GM12878 (cell line): ENCODE measurements around the gene SLC24A3. TPM values are rescaled to one million over a fixed set of nuclear protein-coding genes. Genes with fewer than 3 reads are reported as not detected.

Experiments used
- ATAC-seq: fragments of 200-7000 bp; cut with Tn5 transposase; 3 replicates; pipeline ENCODE4 v1.9.1; 2020; ENCODE audit warnings: mild to moderate bottlenecking, moderate library complexity
- BruUV-seq: library from RNA; stranded (reverse); fragments of 400-500 nt; replicated peaks from 2 replicates; lab custom pipeline; 2021; lab: Mats Ljungman, UMichigan
- CTCF ChIA-PET: fragments of 300-600 bp; sonication (Branson Sonifier 250); formaldehyde crosslinking; extraction: SDS; loops from one replicate; lab custom pipeline; 2021; ENCODE audit warnings: inconsistent platforms; lab: Yijun Ruan, JAX
- POLR2A ChIA-PET: fragments of 350-600 bp; formaldehyde crosslinking; extraction: SDS; loops from one replicate; lab custom pipeline; 2021; ENCODE audit warnings: inconsistent platforms; lab: Charles Lee
- RAD21 ChIA-PET: fragments of 300-600 bp; sonication (Branson Sonifier 250); formaldehyde crosslinking; loops from one replicate; lab custom pipeline; 2023; ENCODE audit warnings: antibody characterized with exemption; ENCODE audit not compliant: unreplicated experiment; lab: Charles Lee
- SMC1A ChIA-PET: fragments of 300-600 bp; sonication (Branson Sonifier 250); formaldehyde crosslinking; loops from one replicate; lab custom pipeline; 2023; ENCODE audit not compliant: unreplicated experiment, uncharacterized antibody; lab: Charles Lee
- DNase-seq: peaks from one replicate; pipeline ENCODE4 v3.0.0-alpha.2; 2011; ENCODE audit warnings: low read depth, low spot score
- FAIRE-seq: peaks from 3 replicates; lab custom pipeline; 2011; peaks lifted over from hg19 to GRCh38; lab: Jason Lieb, UNC
- H2AFZ ChIP-seq: 2 replicates; pipeline ENCODE4 v1.6.0; 2011; ENCODE audit warnings: low read depth, low read length, control low read depth; ENCODE audit not compliant: control insufficient read depth
- H3K27ac ChIP-seq: 2 replicates; pipeline ENCODE4 v1.5.1; 2011; ENCODE audit warnings: control low read depth; ENCODE audit not compliant: control insufficient read depth, insufficient read depth
- H3K27me3 ChIP-seq, 2 experiments: replicated peaks in 1 of 2; 2 replicates each; pipeline versions ENCODE4 v1.6.0 to v1.6.1; 2011; ENCODE audit warnings: low read length in 1 of 2; ENCODE audit not compliant: control insufficient read depth in 2 of 2, insufficient read depth in 2 of 2
- H3K36me3 ChIP-seq, 2 experiments: 2 replicates each; pipeline ENCODE4 v1.5.1; 2011; ENCODE audit warnings: low read length in 1 of 2; ENCODE audit not compliant: control insufficient read depth in 2 of 2, insufficient read depth in 2 of 2
- H3K4me1 ChIP-seq: 2 replicates; pipeline ENCODE4 v1.6.1; 2011; ENCODE audit warnings: mild to moderate bottlenecking, low read length, moderate library complexity, mixed read lengths; ENCODE audit not compliant: control insufficient read depth, insufficient read depth
- H3K4me2 ChIP-seq: 2 replicates; pipeline ENCODE4 v1.6.0; 2011; ENCODE audit warnings: control low read depth; ENCODE audit not compliant: control insufficient read depth, insufficient read depth
- H3K4me3 ChIP-seq: fragments of 200-600 bp; sonication (generic); 2 replicates; pipeline ENCODE4 v1.5.1; 2016
- H3K79me2 ChIP-seq: 2 replicates; pipeline ENCODE4 v1.6.0; 2011; ENCODE audit warnings: low read length; ENCODE audit not compliant: control insufficient read depth, insufficient read depth
- H3K9ac ChIP-seq: 2 replicates; pipeline ENCODE4 v1.8.0; 2011; ENCODE audit warnings: low read length, control low read depth, mixed read lengths; ENCODE audit not compliant: control insufficient read depth, insufficient read depth
- H3K9me3 ChIP-seq: replicated peaks from 3 replicates; pipeline ENCODE4 v1.5.1; 2011; ENCODE audit warnings: mild to moderate bottlenecking, low read length; ENCODE audit not compliant: control insufficient read depth, insufficient read depth
- H4K20me1 ChIP-seq: 2 replicates; pipeline ENCODE4 v1.6.0; 2011; ENCODE audit not compliant: control insufficient read depth, insufficient read depth
- JUNB ChIP-seq: IDR thresholded peaks from 2 replicates; pipeline ENCODE4 v1.6.1; 2016; ENCODE audit warnings: antibody characterized with exemption, mild to moderate bottlenecking
- MLLT1 ChIP-seq: fragments of 450-650 bp; IDR thresholded peaks from 2 replicates; pipeline ENCODE4 v1.6.1; 2016; ENCODE audit warnings: mild to moderate bottlenecking
- MYC ChIP-seq: IDR thresholded peaks from 2 replicates; pipeline ENCODE4 v1.6.1; 2011; ENCODE audit warnings: mild to moderate bottlenecking, low read length, moderate library complexity, inconsistent platforms; ENCODE audit not compliant: insufficient read depth, insufficient replicate concordance, insufficient read length, severe bottlenecking
- NFYB ChIP-seq: IDR thresholded peaks from 2 replicates; pipeline ENCODE4 v1.6.1; 2011; ENCODE audit warnings: low read depth, mild to moderate bottlenecking, low read length, improper control_type of control experiment, moderate library complexity; ENCODE audit not compliant: insufficient read depth
- PAX8 ChIP-seq: fragments of 450-650 bp; IDR thresholded peaks from 2 replicates; pipeline ENCODE4 v1.6.1; 2017; ENCODE audit warnings: mild to moderate bottlenecking, moderate library complexity
- TCF7 ChIP-seq: IDR thresholded peaks from 2 replicates; pipeline ENCODE4 v1.6.1; 2014; ENCODE audit warnings: antibody characterized with exemption, borderline replicate concordance
- WRNIP1 ChIP-seq: IDR thresholded peaks from 2 replicates; pipeline ENCODE4 v1.6.1; 2011; ENCODE audit warnings: low read depth, low read length, improper control_type of control experiment, borderline replicate concordance
- WGBS: methylation state at CpG from one replicate; pipeline ENCODE4 v1.1.6; 2016; ENCODE audit warnings: low lambda C conversion rate; ENCODE audit not compliant: insufficient replicate concordance, insufficient coverage; ENCODE audit errors: missing lambda C conversion rate; 5-methylcytosine and 5-hydroxymethylcytosine counted together
- in situ Hi-C: fragments of 300-500 bp; cut with MboI; formaldehyde crosslinking; loops from 9 replicates; pipeline ENCODE4 v1.14.3; 2018; ENCODE audit warnings: mixed read lengths
- intact Hi-C: fragments of 100-400 bp; cut with micrococcal nuclease; formaldehyde crosslinking; loops from one replicate; pipeline ENCODE4 v1.14.2; 2022; ENCODE audit not compliant: unreplicated experiment
- polyA plus RNA-seq, 11 experiments: library from polyadenylated mRNA; depleted of rRNA in 4 of 11; unstranded in 6 of 11; stranded (reverse) in 5 of 11; fragments of >200 nt; fragmentation: Nextera tagmentation in 4 of 11; fragmentation: Illumina TruSeq in 1 of 11; extraction: Ambion mirVana in 4 of 11; extraction: Trizol in 1 of 11; gene quantifications; 1 replicate in 1 of 11; 2 replicates in 10 of 11; pipeline versions ENCODE4 v1.2.1 to v1.2.3, GENCODE V29; 2011 to 2016; ENCODE audit warnings: inconsistent platforms in 2 of 11, missing spikeins in 2 of 11, low read depth in 1 of 11
- total RNA-seq, 4 experiments: library from RNA; depleted of rRNA in 3 of 4; stranded (reverse); fragments of >200 nt in 3 of 4; fragmentation: Illumina TruSeq in 1 of 4; extraction: Trizol in 1 of 4; gene quantifications; 2 replicates each; pipeline versions ENCODE4 v1.2.1 to v1.2.3, GENCODE V29; 2013 to 2021

Gene SLC24A3
- total and polyA plus RNA-seq, 10 of the 15 experiments (the other 5 are each of a cell fraction or from before 2014, with no cell fraction given) = 0.04 TPM; not detected in 9

- Histone ChIP-seq H3K27me3 (no peaks in the 10 kb centered on the region; a peak in 1 of 4 replicates), H3K9me3 (no peaks in the 10 kb centered on the region), H3K4me1 (no peaks in the 10 kb centered on the region), H3K4me2 (no peak overlapping the region), H3K4me3 (no peak overlapping the region), H3K36me3 (no peaks in the 10 kb centered on the region), H2AFZ (no peak overlapping the region), H4K20me1 (no peaks in the 10 kb centered on the region), H3K27ac (no peak overlapping the region), H3K9ac (no peak overlapping the region), H3K79me2 (no peaks in the 10 kb centered on the region)
- 50% methylated on average over 1 of the region's 1 CpG for WGBS
- ATAC-seq = no peak
- ChIA-PET SMC1A (interaction anchor here (1.2 to 1.8 kb wide), 2 partner anchors 13 to 40 kb away, joined by 3 to 7 read pairs; no protein-coding TSS in a partner anchor), POLR2A (no interaction called here), CTCF (interaction anchor here (0.5 kb wide), 1 partner anchor 1517 kb away, joined by 3 read pairs; no protein-coding TSS in a partner anchor), RAD21 (interaction anchor here (1.0 kb wide), 1 partner anchor 8 kb away, joined by 6 read pairs; no protein-coding TSS in a partner anchor)
- no TSS peak for BruUV-seq
- in situ Hi-C loops (no loop called here), intact Hi-C loops (no loop called here)
- no peak for DNase-seq
- TF ChIP-seq WRNIP1 (no peak), NFYB (no peak), JUNB (no peak), MLLT1 (no peak), TCF7 (no peak), PAX8 (no peak), MYC (no peak)
- FAIRE-seq = no peak
These were observed 408.6 kb downstream of the SLC24A3 start for GRCh38 chr20:19621072-19621471.
